Measurements from ENCODE around the gene TBC1D8.

Gene TBC1D8

GRCh38 chr2:101064125-101064502 is 87.1 kb downstream of the TBC1D8 start:
- Mint-ChIP-seq H3K4me1 (peaks cover 36% of the 10 kb centered on the region), H3K9me3 (peaks cover 5% of the 10 kb centered on the region), H3K36me3 (ENCODE audit: low read depth) (peaks cover 11% of the 10 kb centered on the region), H3K27me3 (ENCODE audit: low read depth, poor library complexity) (no peaks in the 10 kb centered on the region), H3K27ac (peak overlapping the region; percentile 79), H3K4me3 (no peak overlapping the region)
- no peak for DNase-seq
- no peak for TF ChIP-seq CTCF (IDR thresholded peaks at IDR 0.05)

GRCh38 chr2:101063352-101064124 is 87.6 kb downstream of the TBC1D8 start:
- H3K36me3 Mint-ChIP-seq (ENCODE audit: low read depth): peaks cover 14% of the 10 kb centered on the region
- DNase-seq: no peak
- no peak overlapping the region for H3K4me3 Mint-ChIP-seq
- H3K9me3 Mint-ChIP-seq: peaks cover 5% of the 10 kb centered on the region
- H3K4me1 Mint-ChIP-seq: peaks cover 36% of the 10 kb centered on the region
- H3K27me3 Mint-ChIP-seq (ENCODE audit: low read depth, poor library complexity): no peaks in the 10 kb centered on the region
- H3K27ac Mint-ChIP-seq: peak overlapping the region; percentile 79
- no peak for TF ChIP-seq CTCF (IDR thresholded peaks at IDR 0.05)

- H3K36me3 Mint-ChIP-seq (ENCODE audit: low read depth): peaks cover 37% of the 10 kb centered on the region
- peak overlapping the region; percentile 29 for H3K27ac Mint-ChIP-seq
- TF ChIP-seq CTCF (IDR thresholded peaks at IDR 0.05): no peak
- peaks cover 3% of the 10 kb centered on the region for H3K27me3 Mint-ChIP-seq (ENCODE audit: low read depth, poor library complexity)
- DNase-seq: no peak
- no peak overlapping the region for H3K4me3 Mint-ChIP-seq
- H3K4me1 Mint-ChIP-seq: peaks cover 28% of the 10 kb centered on the region
- peaks cover 14% of the 10 kb centered on the region for H3K9me3 Mint-ChIP-seq
Measured at GRCh38 chr2:101058386-101058785, 92.8 kb downstream of the TBC1D8 start.

DNA sequence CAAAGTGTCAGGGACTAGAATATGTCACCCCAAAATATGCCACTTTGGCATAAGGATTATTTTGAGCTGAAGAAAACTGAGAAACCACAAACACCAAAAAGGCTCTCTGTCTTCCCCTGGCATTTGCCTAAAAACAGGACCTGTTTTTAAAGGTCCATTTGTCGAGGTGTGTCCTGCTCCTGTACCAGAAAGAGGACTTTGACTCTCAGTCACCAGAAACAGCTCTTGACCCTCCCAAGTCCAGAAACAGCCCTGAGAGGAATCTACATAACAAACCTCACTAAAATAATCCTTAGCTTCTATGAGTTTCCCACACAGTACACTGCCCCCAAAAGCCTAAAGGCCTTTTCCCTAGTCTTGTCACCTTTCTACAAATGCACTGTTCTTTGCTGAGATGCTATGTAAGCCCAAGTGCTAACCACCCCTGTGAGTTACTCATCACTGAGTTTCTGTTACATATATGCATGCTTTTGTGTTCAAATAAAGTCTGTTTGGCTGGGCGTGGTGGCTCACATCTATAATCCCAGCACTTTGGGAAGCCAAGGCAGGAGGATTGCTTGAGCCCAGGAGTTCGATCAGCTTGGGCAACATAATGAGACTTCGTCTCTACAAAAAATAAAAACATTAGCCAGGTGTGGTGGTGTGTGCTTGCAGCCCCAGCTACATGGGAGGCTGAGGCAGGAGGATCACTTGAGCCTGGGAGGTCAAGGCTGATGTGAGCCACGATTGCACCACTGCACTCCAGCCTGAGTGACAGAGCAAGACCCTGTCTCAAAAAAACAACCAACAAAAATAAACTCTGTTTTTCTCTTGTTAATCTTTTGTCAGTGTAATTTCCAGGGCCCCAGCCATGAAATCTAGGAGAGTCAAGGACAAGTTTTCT is 93.9 kb downstream of the TBC1D8 start:
- Mint-ChIP-seq H3K4me1 (peaks cover 26% of the 10 kb centered on the region), H3K4me3 (no peak overlapping the region)
- DNase-seq: no peak

GRCh38 chr2:101053117-101053516 is 98.1 kb downstream of the TBC1D8 start:
- Mint-ChIP-seq H3K27ac (no peak overlapping the region), H3K4me1 (peaks cover 15% of the 10 kb centered on the region)

More for the DNA sequence above, 93.9 kb downstream of the TBC1D8 start:
- TF ChIP-seq CTCF (IDR thresholded peaks at IDR 0.05): no peak
- Mint-ChIP-seq H3K27me3 (ENCODE audit: low read depth, poor library complexity) (peaks cover 3% of the 10 kb centered on the region), H3K27ac (no peak overlapping the region), H3K36me3 (ENCODE audit: low read depth) (peaks cover 37% of the 10 kb centered on the region), H3K9me3 (peaks cover 14% of the 10 kb centered on the region)

More at GRCh38 chr2:101053117-101053516, 98.1 kb downstream of the TBC1D8 start:
- Mint-ChIP-seq H3K27me3 (ENCODE audit: low read depth, poor library complexity) (peaks cover 3% of the 10 kb centered on the region), H3K9me3 (peaks cover 18% of the 10 kb centered on the region), H3K4me3 (no peak overlapping the region), H3K36me3 (ENCODE audit: low read depth) (peaks cover 51% of the 10 kb centered on the region)
- no peak for DNase-seq
- no peak for TF ChIP-seq CTCF (IDR thresholded peaks at IDR 0.05)
